K562 (cell line): ENCODE data around the gene IDH3G. TPM values are rescaled to one million over a fixed set of nuclear protein-coding genes. Genes with fewer than 3 reads are reported as not detected.

Source experiments
- ATAC-seq: fragments of 200-7000 bp; cut with Tn5 transposase; 3 replicates; pipeline ENCODE4 v1.9.1; 2020; ENCODE audit warnings: moderate library complexity
- BruUV-seq: library from RNA; stranded (reverse); fragments of 400-500 nt; replicated peaks from 2 replicates; lab custom pipeline; 2021; lab: Mats Ljungman, UMichigan
- CTCF ChIA-PET: fragments of 300-600 bp; formaldehyde crosslinking; extraction: SDS; loops from one replicate; lab custom pipeline; 2021; ENCODE audit warnings: low intra/inter-chr PET ratio; lab: Yijun Ruan, JAX
- POLR2A ChIA-PET: fragments of 300-600, 350-650 bp; sonication (Branson Sonifier 250); formaldehyde crosslinking; extraction: SDS; loops from one replicate; lab custom pipeline; 2021; ENCODE audit warnings: antibody characterized with exemption, inconsistent platforms; lab: Yijun Ruan, JAX
- DNase-seq, 4 experiments: peaks; one replicate each; pipeline versions ENCODE4 v3.0.0 to v3.0.0-alpha.2; 2011 to 2018; ENCODE audit warnings: low spot score in 3 of 4, mixed read lengths in 3 of 4; ENCODE audit errors: extremely low read depth in 1 of 4
- FAIRE-seq: peaks from 2 replicates; lab custom pipeline; 2011; peaks lifted over from hg19 to GRCh38; lab: Jason Lieb, UNC
- H2AFZ ChIP-seq: 2 replicates; pipeline ENCODE4 v1.6.0; 2011; ENCODE audit warnings: low read depth, low read length, control low read depth, inconsistent platforms
- H3K27ac ChIP-seq: fragments of 200-600 bp; 3 replicates; pipeline ENCODE4 v1.8.0; 2011; ENCODE audit warnings: low read depth, mild to moderate bottlenecking, control low read depth, inconsistent platforms, low read length, moderate library complexity, mixed read lengths; ENCODE audit errors: extremely low read depth
- H3K27me3 ChIP-seq, 2 experiments: fragments of 300-600 bp in 1 of 2; 2 replicates in 1 of 2; 3 replicates in 1 of 2; pipeline versions ENCODE4 v1.6.0 to v1.8.0; 2011; ENCODE audit warnings: inconsistent platforms in 2 of 2, low read length in 2 of 2, mild to moderate bottlenecking in 1 of 2, mixed read lengths in 1 of 2, moderate library complexity in 1 of 2; ENCODE audit not compliant: control insufficient read depth in 2 of 2, insufficient read depth in 2 of 2
- H3K36me3 ChIP-seq: fragments of 300-600 bp; 3 replicates; pipeline ENCODE4 v1.8.0; 2011; ENCODE audit warnings: mild to moderate bottlenecking, low read length, inconsistent platforms; ENCODE audit not compliant: control insufficient read depth, insufficient read depth
- H3K4me1 ChIP-seq, 2 experiments: fragments of 200-600 bp in 1 of 2; replicated peaks in 1 of 2; 2 replicates in 1 of 2; 3 replicates in 1 of 2; pipeline versions ENCODE4 v1.5.1 to v1.8.0; 2011; ENCODE audit warnings: inconsistent platforms in 2 of 2, low read length in 2 of 2, mild to moderate bottlenecking in 1 of 2, mixed read lengths in 1 of 2, moderate library complexity in 1 of 2; ENCODE audit not compliant: control insufficient read depth in 2 of 2, insufficient read depth in 2 of 2
- H3K4me2 ChIP-seq: 2 replicates; pipeline ENCODE4 v1.6.1; 2011; ENCODE audit warnings: low read length, control low read depth, inconsistent platforms, mixed read lengths; ENCODE audit not compliant: insufficient read depth
- H3K4me3 ChIP-seq: fragments of 200-600 bp; sonication (generic), shearing (Covaris generic); 2 replicates; pipeline ENCODE4 v1.5.1; 2016; ENCODE audit warnings: control low read depth, inconsistent platforms
- H3K79me2 ChIP-seq: fragments of 200-600 bp; 3 replicates; pipeline ENCODE4 v1.8.0; 2011; ENCODE audit warnings: low read length, inconsistent platforms; ENCODE audit not compliant: control insufficient read depth, insufficient read depth
- H3K9ac ChIP-seq, 2 experiments: 2 replicates each; pipeline versions ENCODE4 v1.6.0 to v1.6.1; 2011; ENCODE audit warnings: low read depth in 2 of 2, low read length in 2 of 2, control low read depth in 1 of 2, inconsistent platforms in 1 of 2, mild to moderate bottlenecking in 1 of 2, mixed read lengths in 1 of 2; ENCODE audit not compliant: insufficient read depth in 1 of 2
- H3K9me1 ChIP-seq: one replicate; pipeline ENCODE4 v1.6.0; 2011; ENCODE audit warnings: inconsistent platforms, mild to moderate bottlenecking, low read length, moderate library complexity; ENCODE audit not compliant: control insufficient read depth, insufficient read depth
- H3K9me3 ChIP-seq: replicated peaks from 2 replicates; pipeline ENCODE4 v1.5.1; 2011; ENCODE audit warnings: low read depth, low read length, inconsistent platforms; ENCODE audit not compliant: control insufficient read depth, insufficient read depth
- H4K20me1 ChIP-seq: replicated peaks from 2 replicates; pipeline ENCODE4 v1.6.1; 2011; ENCODE audit warnings: low read length, inconsistent platforms, mixed read lengths; ENCODE audit not compliant: control insufficient read depth, insufficient read depth
- CCNT2 ChIP-seq: IDR thresholded peaks from 2 replicates; pipeline ENCODE4 v1.6.1; 2011; ENCODE audit warnings: borderline replicate concordance, low read depth, mild to moderate bottlenecking, moderate library complexity, mixed read lengths, low read length; ENCODE audit not compliant: insufficient read length; ENCODE audit errors: extremely low read depth
- E2F3 ChIP-seq: fragments of 250-450 bp; sonication (Bioruptor Pico); IDR thresholded peaks from 2 replicates; pipeline ENCODE4 v1.4.0; 2020; ENCODE audit warnings: mild to moderate bottlenecking
- HDAC8 ChIP-seq: fragments of 450-650 bp; IDR thresholded peaks from 2 replicates; pipeline ENCODE4 v1.6.1; 2016; ENCODE audit warnings: mild to moderate bottlenecking, missing genetic modification characterization, moderate library complexity, missing compliant biosample characterization
- LCOR ChIP-seq: sonication (generic); formaldehyde crosslinking; IDR thresholded peaks from 2 replicates; pipeline ENCODE4 v1.8.0; 2022; ENCODE audit warnings: mild to moderate bottlenecking, missing genetic modification reagents
- ZNF444 ChIP-seq: fragments of 250-450 bp; sonication (Bioruptor Pico); IDR thresholded peaks from 2 replicates; pipeline ENCODE4 v1.4.0; 2020; ENCODE audit warnings: mild to moderate bottlenecking, moderate library complexity
- WGBS: fragments of 100-300 bp; shearing (Covaris generic); methylation state at CpG from one replicate; pipeline ENCODE4 v1.1.6; 2016; ENCODE audit warnings: low coverage, mixed read lengths; ENCODE audit not compliant: insufficient coverage; ENCODE audit errors: missing lambda C conversion rate; 5-methylcytosine and 5-hydroxymethylcytosine counted together
- in situ Hi-C: fragments of 300-500 bp; cut with MboI; formaldehyde crosslinking; loops from 4 replicates; pipeline ENCODE4 v1.15.0; 2018; ENCODE audit warnings: inconsistent platforms, mixed read lengths
- intact Hi-C: fragments of 100-400 bp; cut with micrococcal nuclease; formaldehyde crosslinking; loops from 2 replicates; pipeline ENCODE4 v1.14.2; 2022
- polyA plus RNA-seq, 8 experiments: library from polyadenylated mRNA; depleted of rRNA in 4 of 8; stranded (reverse) in 5 of 8; unstranded in 3 of 8; fragments of >200 nt; fragmentation: Nextera tagmentation in 2 of 8; fragmentation: Illumina TruSeq in 1 of 8; extraction: Ambion mirVana in 2 of 8; extraction: Trizol in 1 of 8; gene quantifications; 2 replicates each; pipeline versions ENCODE4 v1.2.1 to v1.2.3, GENCODE V29; 2011 to 2014; ENCODE audit warnings: inconsistent platforms in 1 of 8, missing spikeins in 1 of 8
- total RNA-seq, 7 experiments: library from RNA; depleted of rRNA in 6 of 7; stranded (reverse); fragments of >200 nt in 6 of 7; fragmentation: Illumina TruSeq in 2 of 7; extraction: Trizol in 2 of 7; gene quantifications; 2 replicates each; pipeline versions ENCODE4 v1.2.1 to v1.2.3, GENCODE V29; 2011 to 2021; ENCODE audit warnings: low replicate concordance in 1 of 7

The IDH3G gene
- total and polyA plus RNA-seq, 9 of the 15 experiments (the other 6 are each of a cell fraction or from before 2014, with no cell fraction given), result 24.3 to 72.5 (median 37.9) TPM

DNA sequence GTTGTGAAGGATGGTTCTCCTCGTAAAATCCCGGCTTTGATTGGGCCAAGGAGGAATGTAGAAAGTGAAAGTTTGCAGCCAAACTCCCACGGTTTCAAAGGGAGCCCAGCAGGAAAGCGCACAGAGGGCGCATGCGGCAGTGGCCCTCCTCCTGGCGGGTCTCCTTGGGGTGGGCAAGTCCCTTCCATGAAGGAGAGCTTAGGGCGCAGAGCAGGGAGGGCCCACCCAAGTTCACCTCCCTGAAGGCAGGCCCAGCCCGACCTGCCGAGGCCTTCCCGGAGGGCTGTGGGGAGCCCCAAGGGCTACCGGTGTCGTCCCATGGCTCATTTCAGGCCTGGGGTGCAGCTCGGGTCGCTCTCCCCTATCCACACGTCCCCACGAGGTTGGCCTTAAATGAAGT, 34.1 kb upstream of the IDH3G start:
- WGBS, result 23% methylated on average over 14 of the region's 17 CpGs
- no peak overlapping the region for H3K27ac ChIP-seq

GRCh38 chrX:153827903-153828302, 33.7 kb upstream of the IDH3G start:
- no peaks in the 10 kb centered on the region for H3K9me1 ChIP-seq
- H3K36me3 ChIP-seq, result no peaks in the 10 kb centered on the region
- no TSS peak for BruUV-seq
- no peaks in the 10 kb centered on the region for H3K79me2 ChIP-seq
- no peak overlapping the region for H3K9ac ChIP-seq
- in situ Hi-C loops, result no loop called here
- H3K27me3 ChIP-seq, result peaks cover 25 to 66% of the 10 kb centered on the region in 2 experiments; a peak in 4 of 5 replicates
- peaks cover 0 to 28% of the 10 kb centered on the region in 2 experiments; a peak in 2 of 5 replicates for H3K4me1 ChIP-seq
- no peak overlapping the region for H3K4me2 ChIP-seq
- no peak overlapping the region for H2AFZ ChIP-seq
- POLR2A ChIA-PET, result no interaction called here
- H4K20me1 ChIP-seq, result 0 out of 2 replicates have a peak, but pooled peaks cover 3% of the 10 kb centered on the region
- no peaks in the 10 kb centered on the region for H3K9me3 ChIP-seq
- CTCF ChIA-PET, result no interaction called here
- FAIRE-seq (no peak), DNase-seq (no peak), ATAC-seq (no peak)
- H3K27ac ChIP-seq, result no peak overlapping the region
- intact Hi-C loops, result no loop called here
- H3K4me3 ChIP-seq, result no peak overlapping the region
- TF ChIP-seq ZNF444 (CRISPR knock-in tag), result no peak
- TF ChIP-seq LCOR (CRISPR knock-in tag), result no peak
- 51% methylated on average over 4 of the region's 9 CpGs for WGBS

More for the DNA sequence above, 34.1 kb upstream of the IDH3G start:
- TF ChIP-seq E2F3 (CRISPR knock-in tag) (no peak), CCNT2 (no peak), HDAC8 (tag) (no peak)
- no TSS peak for BruUV-seq
- no peak overlapping the region for H2AFZ ChIP-seq
- no peak overlapping the region for H3K4me3 ChIP-seq
- no peaks in the 10 kb centered on the region for H3K9me1 ChIP-seq
- ChIA-PET POLR2A (no interaction called here), CTCF (no interaction called here)
- DNase-seq (no peak), ATAC-seq (no peak), FAIRE-seq (no peak)
- H3K27me3 ChIP-seq, result peaks cover 25 to 68% of the 10 kb centered on the region in 2 experiments; a peak in 4 of 5 replicates
- H3K4me1 ChIP-seq, result peaks cover 0 to 28% of the 10 kb centered on the region in 2 experiments; a peak in 2 of 5 replicates
- H3K79me2 ChIP-seq, result no peaks in the 10 kb centered on the region
- H3K36me3 ChIP-seq, result no peaks in the 10 kb centered on the region
- no peak overlapping the region for H3K4me2 ChIP-seq
- H3K9me3 ChIP-seq, result no peaks in the 10 kb centered on the region
- no peak overlapping the region for H3K9ac ChIP-seq
- 0 out of 2 replicates have a peak, but pooled peaks cover 3% of the 10 kb centered on the region for H4K20me1 ChIP-seq
- intact Hi-C loops (no loop called here), in situ Hi-C loops (no loop called here)
